Activated CD4-positive, CD25-positive, alpha-beta regulatory T cell treated with anti-CD3 and anti-CD28 coated beads, Interleukin-2, amount 50 U/mL, for 72 hours (primary cell): ENCODE results near the gene C3orf18.

Source experiments
- DNase-seq: peaks from one replicate; pipeline ENCODE4 v3.0.0; 2021

Gene C3orf18

GRCh38 chr3:50549226-50549625, 18.3 kb downstream of the C3orf18 start:
- DNase-seq = no peak

- no peak for DNase-seq
Observed at GRCh38 chr3:50545781-50546180, 21.8 kb downstream of the C3orf18 start.

DNA sequence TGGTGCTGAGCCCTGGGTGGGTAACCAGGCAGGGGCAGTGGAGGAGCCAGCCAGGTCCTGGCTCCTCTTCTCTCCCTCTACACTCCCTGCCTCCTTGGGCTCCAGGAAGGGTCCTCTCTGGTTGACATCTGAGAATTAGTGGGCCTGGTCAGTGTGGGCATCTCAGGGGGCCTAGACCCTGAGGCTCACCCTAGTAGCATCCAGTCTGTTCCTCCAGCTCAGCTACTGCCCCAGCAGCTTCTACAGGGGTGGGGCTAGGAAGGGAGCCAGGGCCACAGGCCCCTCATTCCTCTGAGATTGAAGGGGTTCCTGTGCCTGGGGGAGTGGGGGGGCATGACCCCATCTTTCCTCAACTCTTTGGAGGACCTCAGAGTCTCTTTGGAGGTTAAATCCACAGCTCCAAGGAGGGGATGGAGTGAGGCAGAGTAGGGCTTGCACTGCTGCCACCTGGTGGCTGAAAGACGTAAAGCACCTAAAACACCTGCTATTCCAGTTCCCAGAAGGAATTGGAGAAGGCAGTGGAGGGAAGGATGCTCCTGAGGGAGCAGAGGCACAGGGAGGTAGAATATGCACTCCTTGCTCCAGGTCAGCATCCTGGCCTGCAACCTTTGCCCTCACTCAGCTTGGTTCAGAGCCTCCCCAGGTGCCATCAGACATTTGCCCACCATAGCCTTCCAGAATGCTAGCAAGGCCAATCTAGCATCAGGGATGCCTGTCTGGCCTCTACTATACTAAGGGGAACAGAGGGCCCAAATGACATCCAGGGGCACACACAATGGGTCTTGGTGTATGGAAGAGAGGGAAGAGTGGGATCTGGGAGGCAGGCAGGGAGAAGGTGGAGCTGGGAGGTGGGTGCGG, 25.1 kb downstream of the C3orf18 start:
- DNase-seq = peak; percentile 73

DNA sequence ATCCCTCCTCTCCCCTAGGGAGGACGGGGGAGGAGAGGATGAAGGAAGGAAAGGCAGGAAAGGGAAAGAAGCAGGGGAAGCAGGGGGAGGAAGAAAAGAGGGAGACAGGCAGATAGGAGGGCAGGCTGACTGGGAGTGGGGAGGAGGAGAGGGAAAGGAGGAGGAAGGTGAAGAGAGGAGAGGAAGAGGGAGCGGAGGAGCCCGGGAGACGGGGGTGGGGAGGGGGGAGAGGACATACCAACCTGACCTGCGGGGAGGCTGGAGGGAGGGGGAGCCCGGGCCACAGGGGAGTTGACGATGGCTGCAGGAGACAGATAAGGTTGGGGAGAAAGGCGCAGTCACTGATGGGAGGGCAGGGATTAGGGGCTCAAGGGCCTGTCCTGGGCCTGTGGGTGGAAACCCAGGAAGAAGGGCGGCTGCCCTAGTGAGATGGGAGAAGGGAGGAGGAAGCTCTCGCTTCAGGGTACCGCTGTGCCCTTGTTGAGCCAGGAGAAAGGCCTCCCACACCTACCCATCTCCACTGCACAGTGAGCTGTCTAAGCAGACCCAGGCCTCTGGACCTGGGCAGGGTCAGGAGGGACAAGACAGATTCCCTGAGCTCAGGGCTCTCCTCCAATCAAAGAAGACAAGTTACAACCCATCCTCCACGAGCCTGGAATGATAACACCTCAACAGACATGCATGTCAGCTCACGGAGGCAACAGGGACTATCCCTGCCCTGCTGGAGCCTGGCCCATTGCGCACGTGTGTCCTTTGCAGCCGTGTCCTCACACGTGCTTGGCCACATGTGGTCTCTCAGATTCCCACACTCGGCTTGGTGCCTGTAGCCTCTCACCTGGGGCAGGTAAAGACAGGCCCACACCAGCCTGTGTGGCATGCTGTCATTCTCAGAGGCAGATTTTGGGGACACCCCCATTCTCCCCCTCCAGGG, 27.9 kb downstream of the C3orf18 start:
- no peak for DNase-seq

- DNase-seq = no peak
Observed at GRCh38 chr3:50537421-50538129, 30.0 kb downstream of the C3orf18 start.

GRCh38 chr3:50536471-50537180, 30.9 kb downstream of the C3orf18 start:
- DNase-seq = no peak

- DNase-seq = no peak
Observed at GRCh38 chr3:50534681-50535330, 32.7 kb downstream of the C3orf18 start.

GRCh38 chr3:50533807-50534461, 33.6 kb downstream of the C3orf18 start:
- no peak for DNase-seq

DNA sequence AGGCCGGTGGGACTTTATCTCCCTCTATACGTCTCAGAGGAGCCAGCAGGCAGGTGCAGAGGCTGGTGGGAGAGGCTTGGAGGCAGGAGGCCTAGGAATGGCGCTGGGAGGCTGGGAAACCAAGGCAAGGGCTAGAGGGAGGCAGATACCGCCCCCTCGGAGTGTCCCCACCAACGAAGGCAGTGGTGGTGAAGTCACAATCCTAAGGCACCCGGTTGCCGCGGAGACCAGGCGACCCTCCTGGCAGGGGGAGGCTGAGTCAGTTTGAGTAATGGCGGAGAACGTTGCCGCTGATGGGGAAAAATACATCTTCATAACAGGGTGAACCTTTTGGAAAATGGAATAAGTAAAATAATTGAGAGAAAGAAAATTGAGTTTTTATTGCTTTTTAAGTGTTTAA, 34.2 kb downstream of the C3orf18 start:
- DNase-seq = no peak

GRCh38 chr3:50532062-50532705, 35.4 kb downstream of the C3orf18 start:
- DNase-seq = no peak

DNA sequence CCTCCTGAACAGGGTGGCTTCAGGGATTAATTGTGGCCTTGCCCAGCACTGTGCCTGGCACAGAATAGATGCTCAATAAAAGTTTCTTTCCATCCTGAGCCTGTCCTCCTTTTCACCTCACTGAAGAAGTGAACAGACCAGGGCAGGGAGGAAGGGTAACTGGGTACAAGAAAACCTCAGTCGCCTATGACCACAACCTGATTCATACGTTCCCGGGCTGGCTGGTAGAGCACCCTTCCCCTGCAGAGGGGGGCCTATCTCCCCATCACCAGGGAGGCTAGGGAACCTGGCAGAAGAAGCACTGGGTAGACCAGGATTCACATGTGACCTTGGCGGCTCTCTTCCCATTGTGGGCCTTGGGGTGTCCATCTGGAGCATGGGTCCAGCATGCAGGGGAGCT, 36.3 kb downstream of the C3orf18 start:
- DNase-seq = no peak

- no peak for DNase-seq
Observed at GRCh38 chr3:50530001-50530970, 37.3 kb downstream of the C3orf18 start.

DNA sequence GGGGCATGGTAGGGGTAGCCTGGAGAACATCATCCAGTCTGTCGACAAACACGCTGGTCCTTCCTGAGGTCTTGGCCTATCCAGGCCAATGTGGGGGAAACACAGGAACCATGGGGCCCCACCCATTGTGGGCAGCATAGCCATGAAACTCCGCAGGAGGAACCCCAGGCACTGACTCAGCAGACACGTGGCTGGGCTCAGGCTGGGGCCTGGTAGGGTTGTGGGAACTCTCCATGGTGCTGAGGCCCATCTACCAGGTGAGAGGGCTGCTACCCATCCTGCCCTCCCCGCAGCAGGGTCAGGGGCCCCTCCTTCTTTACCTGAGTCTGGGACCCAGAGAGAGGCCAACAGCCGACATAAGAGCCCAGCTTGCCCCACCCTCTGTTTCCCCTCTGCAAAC, 41.6 kb downstream of the C3orf18 start:
- DNase-seq = peak; percentile 50

DNA sequence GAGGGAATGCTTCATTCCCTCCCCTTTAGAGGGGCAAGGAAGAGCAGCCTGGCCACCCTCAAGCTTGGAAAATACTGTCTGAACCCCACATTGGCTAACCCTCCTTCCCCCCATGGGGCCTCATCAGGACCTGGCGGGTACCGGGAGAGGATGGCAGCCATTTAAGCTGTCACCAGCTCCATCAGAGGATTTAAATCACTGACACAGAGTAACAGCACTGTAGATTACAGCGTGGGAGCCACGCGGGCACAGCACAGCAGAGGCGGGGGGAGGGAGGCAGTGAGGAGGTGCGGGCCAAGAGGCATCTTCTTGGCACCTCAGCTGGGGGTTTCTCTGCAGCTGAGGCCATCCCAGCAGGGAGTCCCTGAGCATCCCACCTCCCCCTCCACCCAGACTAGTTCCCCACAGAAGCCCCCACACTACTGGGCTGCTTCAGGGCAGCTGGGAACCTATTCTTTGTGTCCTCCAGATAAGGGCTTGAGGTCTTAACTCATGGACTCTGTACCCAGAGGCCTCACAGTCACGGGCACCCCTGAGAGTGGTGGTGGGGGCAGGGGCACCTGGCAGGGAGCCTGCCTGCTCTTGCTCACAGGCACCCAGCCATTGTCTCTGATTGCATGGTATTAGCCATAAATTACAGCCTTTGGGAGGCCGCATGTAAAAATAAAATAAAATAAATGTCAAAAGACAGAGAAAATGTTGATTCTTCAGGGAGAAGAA, 42.2 kb downstream of the C3orf18 start:
- DNase-seq = no peak

- DNase-seq = no peak
Observed at GRCh38 chr3:50524746-50525145, 42.8 kb downstream of the C3orf18 start.

DNA sequence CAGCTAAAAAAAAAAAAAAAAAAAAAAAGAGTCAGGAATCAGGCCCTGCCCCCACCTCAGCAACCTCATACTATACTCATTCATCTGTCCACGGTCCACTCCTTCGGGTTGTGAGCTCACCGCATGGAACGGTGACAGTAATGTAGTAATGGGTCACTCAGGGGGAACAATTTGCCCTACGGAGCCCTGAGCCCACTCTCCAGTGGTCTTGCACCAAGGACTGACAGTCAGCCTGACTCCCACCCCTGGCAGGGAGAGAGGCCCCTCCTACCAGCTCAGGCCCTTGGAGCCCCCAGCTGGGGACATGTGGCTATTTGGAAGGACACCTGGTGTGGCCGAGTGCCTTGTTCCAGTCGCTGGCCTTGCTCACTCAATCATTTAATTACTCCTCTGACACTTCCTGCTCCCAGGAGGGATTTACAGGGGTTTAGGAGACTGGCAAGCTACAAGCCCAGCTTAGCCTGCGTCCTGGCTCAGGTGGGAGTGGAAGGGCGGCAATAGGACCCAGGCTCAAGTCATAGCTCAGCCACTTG, 44.2 kb downstream of the C3orf18 start:
- DNase-seq = no peak

DNA sequence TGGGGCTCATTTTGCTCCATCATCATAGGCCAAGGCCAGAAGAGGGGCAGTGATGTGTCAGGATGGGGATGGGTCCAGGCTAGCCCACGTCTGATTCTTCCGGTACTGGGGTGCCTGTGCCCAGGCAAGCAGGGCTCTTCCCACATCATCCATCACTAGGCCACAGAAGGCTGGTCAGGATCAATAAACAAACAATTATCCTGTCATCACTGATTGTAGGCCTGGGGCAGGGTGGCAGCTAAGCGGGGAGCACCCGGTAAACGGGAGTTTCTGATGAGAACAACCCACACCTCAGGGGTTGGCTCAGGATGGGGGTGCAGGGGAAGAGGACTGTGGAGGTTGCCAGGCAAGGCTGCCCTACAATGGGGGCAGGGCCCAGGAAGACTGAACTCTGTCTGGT, 46.0 kb downstream of the C3orf18 start:
- no peak for DNase-seq

- DNase-seq = no peak
Observed at GRCh38 chr3:50520849-50521248, 46.7 kb downstream of the C3orf18 start.
